DND-41 (cell line): ENCODE results near the gene PIK3R4.

Experiments
- CTCF ChIP-seq: IDR thresholded peaks from 2 replicates; pipeline ENCODE4 v1.5.1; 2012; ENCODE audit warnings: borderline replicate concordance, low read length, moderate library complexity, mild to moderate bottlenecking; ENCODE audit not compliant: poor library complexity, severe bottlenecking; ENCODE audit errors: extremely low read depth
- EZH2 ChIP-seq: IDR thresholded peaks from 3 replicates; pipeline ENCODE4 v1.6.1; 2012; ENCODE audit warnings: borderline replicate concordance, low read depth, mild to moderate bottlenecking, moderate library complexity, low read length, inconsistent platforms; ENCODE audit not compliant: severe bottlenecking

- no peak for TF ChIP-seq CTCF
- TF ChIP-seq EZH2, result no peak
These were observed 40.9 kb upstream of the PIK3R4 start for GRCh38 chr3:130787422-130788068.
